ENCODE data around the gene NELL1. TPM values are rescaled to one million over a fixed set of nuclear protein-coding genes. Genes with fewer than 3 reads are reported as not detected.

The NELL1 gene
- total RNA-seq, 2 donors from 2014 or later, result 0.09 to 0.11 TPM

DNA sequence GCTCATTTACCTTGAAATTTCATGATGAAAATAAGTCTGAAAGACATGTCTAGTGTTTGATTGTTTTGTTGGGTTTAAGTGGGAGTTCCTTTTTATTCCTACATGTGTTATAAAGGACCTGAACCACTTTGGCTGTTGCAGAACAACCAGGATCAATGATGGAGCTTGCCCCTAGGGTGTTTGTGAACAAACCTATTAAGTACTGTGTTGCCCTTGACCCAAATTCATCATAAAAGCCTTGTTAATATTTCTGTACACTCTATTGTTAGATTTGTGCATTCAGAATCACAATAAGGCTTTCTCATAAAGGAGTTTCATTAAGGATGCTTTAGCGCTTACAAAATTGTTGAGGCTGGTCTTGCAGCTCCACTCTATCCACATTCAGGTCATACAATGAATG lies 452.6 kb downstream of the NELL1 start:
- TF ChIP-seq, protein P1, sequence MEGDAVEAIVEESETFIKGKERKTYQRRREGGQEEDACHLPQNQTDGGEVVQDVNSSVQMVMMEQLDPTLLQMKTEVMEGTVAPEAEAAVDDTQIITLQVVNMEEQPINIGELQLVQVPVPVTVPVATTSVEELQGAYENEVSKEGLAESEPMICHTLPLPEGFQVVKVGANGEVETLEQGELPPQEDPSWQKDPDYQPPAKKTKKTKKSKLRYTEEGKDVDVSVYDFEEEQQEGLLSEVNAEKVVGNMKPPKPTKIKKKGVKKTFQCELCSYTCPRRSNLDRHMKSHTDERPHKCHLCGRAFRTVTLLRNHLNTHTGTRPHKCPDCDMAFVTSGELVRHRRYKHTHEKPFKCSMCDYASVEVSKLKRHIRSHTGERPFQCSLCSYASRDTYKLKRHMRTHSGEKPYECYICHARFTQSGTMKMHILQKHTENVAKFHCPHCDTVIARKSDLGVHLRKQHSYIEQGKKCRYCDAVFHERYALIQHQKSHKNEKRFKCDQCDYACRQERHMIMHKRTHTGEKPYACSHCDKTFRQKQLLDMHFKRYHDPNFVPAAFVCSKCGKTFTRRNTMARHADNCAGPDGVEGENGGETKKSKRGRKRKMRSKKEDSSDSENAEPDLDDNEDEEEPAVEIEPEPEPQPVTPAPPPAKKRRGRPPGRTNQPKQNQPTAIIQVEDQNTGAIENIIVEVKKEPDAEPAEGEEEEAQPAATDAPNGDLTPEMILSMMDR (conservative IDR thresholded peaks at IDR 0.05), result no peak
- H3K9me3 Mint-ChIP-seq, result no peaks in the 10 kb centered on the region
- no peak overlapping the region for H3K4me3 Mint-ChIP-seq
- no peaks in the 10 kb centered on the region for H3K9me3 ChIP-seq (ENCODE audit: control insufficient read depth, low read length)
- H3K27ac ChIP-seq (ENCODE audit: low read depth, low read length), result no peak overlapping the region
- no peaks in the 10 kb centered on the region for H3K27me3 ChIP-seq (ENCODE audit: control insufficient read depth, insufficient read depth, low read length, poor library complexity, severe bottlenecking)
- no peaks in the 10 kb centered on the region for H3K36me3 Mint-ChIP-seq (ENCODE audit: low read depth)
- WGBS, 2 experiments (ENCODE audit: insufficient coverage in 1 of 2, insufficient read length in 1 of 2), result 100% methylated on average over 1 of the region's 1 CpG
- no peaks in the 10 kb centered on the region for H3K27me3 Mint-ChIP-seq (ENCODE audit: insufficient read depth)
- no peak overlapping the region for H3K4me3 ChIP-seq (ENCODE audit: low read length)
- H3K4me1 ChIP-seq (ENCODE audit: control insufficient read depth, insufficient read depth, low read length), result no peaks in the 10 kb centered on the region
- no peaks in the 10 kb centered on the region for H3K36me3 ChIP-seq (ENCODE audit: control insufficient read depth, insufficient read depth, low read length)
- DNase-seq, result no peak
- H3K4me1 Mint-ChIP-seq, result no peaks in the 10 kb centered on the region
- no peak overlapping the region for H3K9ac ChIP-seq (ENCODE audit: extremely low read depth, low read length, poor library complexity, severe bottlenecking)
- no peak overlapping the region for H3K27ac Mint-ChIP-seq

DNA sequence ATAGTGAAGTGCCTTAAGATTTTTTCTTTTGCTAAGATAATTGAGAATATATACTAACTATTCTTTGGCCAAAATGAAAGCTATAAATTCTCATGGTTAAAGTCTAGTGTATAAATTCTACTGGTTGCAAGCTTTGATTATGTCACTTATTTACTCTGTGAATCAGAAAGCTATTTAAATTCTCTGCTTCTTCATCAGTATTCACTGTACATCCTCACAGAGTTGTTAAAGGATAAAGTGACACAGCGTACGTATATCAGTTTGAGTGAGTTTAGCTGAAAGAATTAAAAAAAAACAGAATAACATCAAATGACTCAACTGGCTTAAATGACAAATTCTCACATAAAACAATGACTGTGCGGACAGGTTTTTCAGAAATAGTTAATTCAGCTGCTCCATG lies 453.1 kb downstream of the NELL1 start:
- no peaks in the 10 kb centered on the region for H3K4me1 ChIP-seq (ENCODE audit: control insufficient read depth, insufficient read depth, low read length)
- WGBS, 2 experiments (ENCODE audit: insufficient coverage in 1 of 2, insufficient read length in 1 of 2), result 98 to 100% methylated on average over 2 to 3 of the region's 3 CpGs
- no peak overlapping the region for H3K4me3 ChIP-seq (ENCODE audit: low read length)
- Mint-ChIP-seq H3K36me3 (ENCODE audit: low read depth) (no peaks in the 10 kb centered on the region), H3K27ac (no peak overlapping the region), H3K27me3 (ENCODE audit: insufficient read depth) (no peaks in the 10 kb centered on the region), H3K4me3 (no peak overlapping the region), H3K4me1 (no peaks in the 10 kb centered on the region), H3K9me3 (no peaks in the 10 kb centered on the region)
- no peak for DNase-seq
- TF ChIP-seq, protein P1 (conservative IDR thresholded peaks at IDR 0.05), result no peak
- no peak overlapping the region for H3K9ac ChIP-seq (ENCODE audit: extremely low read depth, low read length, poor library complexity, severe bottlenecking)
- H3K9me3 ChIP-seq (ENCODE audit: control insufficient read depth, low read length), result no peaks in the 10 kb centered on the region
- no peak overlapping the region for H3K27ac ChIP-seq (ENCODE audit: low read depth, low read length)
- H3K27me3 ChIP-seq (ENCODE audit: control insufficient read depth, insufficient read depth, low read length, poor library complexity, severe bottlenecking), result no peaks in the 10 kb centered on the region
- no peaks in the 10 kb centered on the region for H3K36me3 ChIP-seq (ENCODE audit: control insufficient read depth, insufficient read depth, low read length)

GRCh38 chr11:21132146-21132720 lies 462.8 kb downstream of the NELL1 start:
- no peaks in the 10 kb centered on the region for H3K4me1 Mint-ChIP-seq
- Histone ChIP-seq H3K27me3 (ENCODE audit: control insufficient read depth, insufficient read depth, low read length, poor library complexity, severe bottlenecking) (peaks cover 5% of the 10 kb centered on the region), H3K4me1 (ENCODE audit: control insufficient read depth, insufficient read depth, low read length) (no peaks in the 10 kb centered on the region), H3K27ac (ENCODE audit: low read depth, low read length) (no peak overlapping the region), H3K36me3 (ENCODE audit: control insufficient read depth, insufficient read depth, low read length) (no peaks in the 10 kb centered on the region), H3K9ac (ENCODE audit: extremely low read depth, low read length, poor library complexity, severe bottlenecking) (no peak overlapping the region), H3K9me3 (ENCODE audit: control insufficient read depth, low read length) (no peaks in the 10 kb centered on the region), H3K4me3 (ENCODE audit: low read length) (no peak overlapping the region)
- DNase-seq, result no peak
- no peaks in the 10 kb centered on the region for H3K9me3 Mint-ChIP-seq
- no peak overlapping the region for H3K4me3 Mint-ChIP-seq
- WGBS, 2 experiments (ENCODE audit: insufficient coverage in 1 of 2, insufficient read length in 1 of 2), result 93 to 98% methylated on average over 9 to 11 of the region's 11 CpGs
- TF ChIP-seq, protein P1 (conservative IDR thresholded peaks at IDR 0.05), result no peak
- no peaks in the 10 kb centered on the region for H3K36me3 Mint-ChIP-seq (ENCODE audit: low read depth)
- no peak overlapping the region for H3K27ac Mint-ChIP-seq
- H3K27me3 Mint-ChIP-seq (ENCODE audit: insufficient read depth), result peaks cover 2% of the 10 kb centered on the region
